Limb (tissue), 2 donors: ENCODE data around the gene ERICH6.

Experiments used
- DNase-seq, 2 donors: peaks; one replicate each; pipeline ENCODE4 v3.0.0-alpha.2; 2016; ENCODE audit errors: extremely low spot score in 2 of 2

Gene ERICH6

DNA sequence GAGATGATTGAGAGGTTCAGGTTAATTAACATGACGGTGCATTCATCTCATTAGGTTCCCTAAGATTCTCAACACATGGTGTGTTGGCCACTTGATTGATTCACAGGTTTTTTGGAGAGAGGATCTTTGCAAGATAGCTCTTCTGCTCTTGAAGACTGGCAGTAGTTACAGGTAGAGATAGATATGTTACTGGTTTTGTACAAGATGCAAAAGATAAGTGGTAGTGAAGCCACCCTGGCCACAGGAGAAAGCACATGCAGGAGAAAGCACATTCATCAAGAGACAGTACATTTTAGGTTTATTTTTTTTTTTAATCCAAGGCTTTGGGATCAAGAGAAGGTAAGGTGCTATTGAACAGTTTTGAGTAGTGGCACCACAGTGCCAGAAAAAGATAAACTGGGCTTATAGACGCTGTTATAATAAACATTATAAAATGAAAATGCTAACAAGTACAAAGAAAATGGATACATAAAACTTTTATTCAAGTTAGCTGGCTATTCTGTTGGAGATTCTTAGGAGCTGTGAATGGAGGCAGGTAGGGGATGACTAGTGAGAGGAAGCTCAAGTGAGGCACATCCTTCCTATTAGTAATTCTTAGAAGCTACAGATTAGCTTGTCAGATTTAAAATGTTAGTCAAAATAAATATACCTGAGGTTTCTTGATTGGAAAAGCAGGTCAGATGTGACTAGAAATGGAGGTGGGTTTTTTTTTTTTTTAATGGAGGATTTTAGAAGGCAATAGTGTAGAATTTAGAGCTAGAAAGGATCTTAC, 89.8 kb downstream of the ERICH6 start:
- no peak for DNase-seq

DNA sequence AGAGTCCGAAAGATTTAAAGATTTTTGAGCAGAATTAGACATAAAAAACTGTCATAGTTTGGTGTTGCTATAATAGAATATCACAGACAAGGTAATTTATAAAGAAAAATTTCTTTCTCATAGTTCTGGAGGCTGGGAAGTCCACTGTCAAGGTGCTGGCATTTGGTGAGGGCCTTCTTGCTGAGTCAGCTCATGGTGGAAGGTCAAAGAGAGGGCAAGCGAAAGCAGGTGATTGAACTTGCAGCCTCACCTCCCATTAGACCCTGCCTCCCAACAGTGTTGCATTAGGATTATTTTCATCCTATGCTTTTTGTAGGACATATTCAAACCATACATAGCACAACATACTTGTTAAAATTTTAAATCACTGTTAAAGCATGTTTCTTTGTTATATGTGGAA, 90.7 kb downstream of the ERICH6 start:
- DNase-seq: no peak

DNA sequence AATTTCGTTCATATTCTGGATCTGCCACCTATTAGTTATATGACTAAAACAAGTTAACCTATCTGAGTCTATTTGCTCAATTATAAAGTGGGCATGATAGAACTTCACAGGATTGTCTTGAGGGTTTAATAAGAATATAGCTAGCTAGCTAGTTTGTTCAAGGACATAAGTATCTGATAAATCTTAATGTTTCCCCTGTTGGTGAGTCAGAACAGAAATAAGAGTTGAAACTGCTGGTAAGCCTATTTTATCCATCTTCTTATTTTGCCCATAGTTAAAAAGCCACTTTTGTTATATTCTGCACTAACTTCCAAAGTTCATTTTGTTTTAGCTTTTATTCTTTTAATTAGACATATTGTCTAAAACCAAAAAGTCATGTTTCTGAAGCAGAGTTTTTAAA, 91.2 kb downstream of the ERICH6 start:
- no peak for DNase-seq

DNA sequence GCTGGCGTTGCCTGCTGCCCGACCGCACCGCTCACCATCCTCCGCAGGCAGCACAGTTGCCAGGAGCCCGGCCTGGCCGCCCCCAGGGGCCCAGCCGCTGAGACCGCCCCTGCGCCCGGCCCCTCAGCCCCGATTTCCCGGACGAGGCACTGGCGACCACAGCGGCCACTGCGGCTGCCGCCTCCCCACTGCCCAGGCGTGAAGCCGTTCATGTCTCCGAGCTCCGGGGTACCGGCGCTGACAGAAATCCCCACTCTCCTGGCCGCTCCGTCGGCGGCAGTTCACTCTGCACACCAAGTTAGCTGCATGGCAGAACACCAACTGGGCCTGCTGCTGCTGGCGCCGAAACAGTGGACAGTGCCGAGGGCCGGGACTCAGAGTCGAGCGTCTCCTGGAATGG, 92.1 kb downstream of the ERICH6 start:
- no peak for DNase-seq

- DNase-seq: no peak
These were observed 92.9 kb downstream of the ERICH6 start for GRCh38 chr3:150610785-150611184.

GRCh38 chr3:150609988-150610387, 93.7 kb downstream of the ERICH6 start:
- DNase-seq: no peak
